GM12801 (cell line): ENCODE results near the gene POLDIP2.

ENCODE experiments used
- TF ChIP-seq, protein P1 (sequence below): IDR thresholded peaks from one replicate; pipeline ENCODE4 v1.5.1; 2011; ENCODE audit warnings: control low read depth; ENCODE audit not compliant: insufficient read length; ENCODE audit errors: extremely low read depth

The POLDIP2 gene

DNA sequence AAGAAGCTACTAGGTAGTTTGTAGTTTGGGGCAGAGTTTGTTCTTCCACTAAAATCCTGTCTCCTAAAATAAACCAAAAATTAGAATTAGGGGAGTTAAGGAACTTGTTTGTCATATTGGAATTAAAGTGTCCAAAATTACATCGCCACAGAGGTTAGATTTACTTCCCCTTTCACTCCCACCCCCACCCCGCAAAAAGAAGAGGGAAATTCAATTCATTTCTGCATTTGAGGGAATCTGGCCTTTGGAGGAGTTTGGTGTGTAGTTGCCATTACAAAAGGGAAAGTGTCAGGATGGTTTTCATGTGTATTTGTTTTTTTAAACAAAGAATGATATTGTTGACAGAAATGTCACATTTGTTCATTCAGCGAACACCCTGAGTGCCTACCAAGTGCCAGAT, 32.5 kb downstream of the POLDIP2 start:
- TF ChIP-seq, protein P1, sequence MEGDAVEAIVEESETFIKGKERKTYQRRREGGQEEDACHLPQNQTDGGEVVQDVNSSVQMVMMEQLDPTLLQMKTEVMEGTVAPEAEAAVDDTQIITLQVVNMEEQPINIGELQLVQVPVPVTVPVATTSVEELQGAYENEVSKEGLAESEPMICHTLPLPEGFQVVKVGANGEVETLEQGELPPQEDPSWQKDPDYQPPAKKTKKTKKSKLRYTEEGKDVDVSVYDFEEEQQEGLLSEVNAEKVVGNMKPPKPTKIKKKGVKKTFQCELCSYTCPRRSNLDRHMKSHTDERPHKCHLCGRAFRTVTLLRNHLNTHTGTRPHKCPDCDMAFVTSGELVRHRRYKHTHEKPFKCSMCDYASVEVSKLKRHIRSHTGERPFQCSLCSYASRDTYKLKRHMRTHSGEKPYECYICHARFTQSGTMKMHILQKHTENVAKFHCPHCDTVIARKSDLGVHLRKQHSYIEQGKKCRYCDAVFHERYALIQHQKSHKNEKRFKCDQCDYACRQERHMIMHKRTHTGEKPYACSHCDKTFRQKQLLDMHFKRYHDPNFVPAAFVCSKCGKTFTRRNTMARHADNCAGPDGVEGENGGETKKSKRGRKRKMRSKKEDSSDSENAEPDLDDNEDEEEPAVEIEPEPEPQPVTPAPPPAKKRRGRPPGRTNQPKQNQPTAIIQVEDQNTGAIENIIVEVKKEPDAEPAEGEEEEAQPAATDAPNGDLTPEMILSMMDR, result no peak

DNA sequence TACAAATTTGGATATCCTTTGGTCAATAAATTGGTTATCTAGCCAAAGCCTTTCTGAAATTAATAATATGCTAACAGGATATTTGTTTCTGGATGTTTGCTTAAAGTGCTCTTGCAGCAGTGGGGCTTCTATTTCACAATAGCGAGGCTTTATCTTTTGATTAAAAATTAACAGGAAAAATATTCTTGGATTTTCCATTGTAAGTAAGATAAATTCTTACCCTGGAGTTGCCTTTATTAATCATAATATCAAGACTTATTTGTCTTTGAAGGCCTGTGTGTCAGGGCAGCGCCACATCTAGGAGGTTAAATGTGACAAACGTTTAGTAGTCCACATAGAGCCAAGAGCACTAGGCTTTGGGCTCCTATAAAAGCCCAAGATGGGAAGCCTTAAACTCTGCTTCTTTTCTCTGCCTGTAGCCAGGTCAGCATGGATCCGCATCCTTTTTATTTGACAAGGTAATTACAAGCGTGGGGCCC, 33.0 kb downstream of the POLDIP2 start:
- TF ChIP-seq, protein P1, result no peak

DNA sequence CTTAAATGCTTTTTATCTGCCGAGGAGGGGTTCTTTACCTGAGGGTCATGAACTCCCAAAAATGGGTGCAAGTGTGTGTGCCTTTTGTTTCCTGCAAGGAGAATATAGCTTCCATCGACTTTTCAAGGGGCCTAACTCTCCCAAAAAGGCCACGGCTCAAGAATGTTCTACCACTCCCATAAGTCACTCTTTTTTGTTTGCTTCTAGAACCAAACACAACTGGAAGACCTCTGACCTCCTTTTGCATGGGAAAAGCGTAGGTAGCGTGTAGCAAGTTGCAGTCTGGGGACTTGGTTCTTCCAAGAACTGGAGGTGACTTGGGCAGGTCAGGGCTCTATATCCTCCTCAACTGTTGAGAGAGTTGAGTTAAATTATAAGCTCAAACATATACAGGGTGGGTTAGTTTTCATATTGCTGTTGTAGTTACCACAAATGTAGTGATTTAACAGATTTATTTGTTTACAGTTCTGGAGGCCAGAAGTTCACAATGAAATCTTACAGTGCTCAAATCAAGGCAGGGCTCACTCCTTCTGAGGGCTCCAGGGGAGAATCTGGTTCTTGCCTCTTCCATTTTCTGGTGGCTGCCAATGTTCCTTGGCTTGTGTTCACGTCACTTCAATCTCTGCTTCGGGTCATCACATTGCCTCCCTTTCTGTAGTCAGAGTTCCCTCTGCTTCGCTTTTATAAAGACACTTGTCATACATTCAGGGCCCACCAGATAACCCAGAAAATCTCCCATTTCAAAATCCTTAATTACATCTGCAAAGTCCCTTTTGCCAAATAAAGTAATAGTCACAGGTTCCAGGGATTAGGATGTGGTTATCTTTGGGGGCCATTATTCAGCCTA, 36.9 kb downstream of the POLDIP2 start:
- TF ChIP-seq, protein P1, result no peak

DNA sequence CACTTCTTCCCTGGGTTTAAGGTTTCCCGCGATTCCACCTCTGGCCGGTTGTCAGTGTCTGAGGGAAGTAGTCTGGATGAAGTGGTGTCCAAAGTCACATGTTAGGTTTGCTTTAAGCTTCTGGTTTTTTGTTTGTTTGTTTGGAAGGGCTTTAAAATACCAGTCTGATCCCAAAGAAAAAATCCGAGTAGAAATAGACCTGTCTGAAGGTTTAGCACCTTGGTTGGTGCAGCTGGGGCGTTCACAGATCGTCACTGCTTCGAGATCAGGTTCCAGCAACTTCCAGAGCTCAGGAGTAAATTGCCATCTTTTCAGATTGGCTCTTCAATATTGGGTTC, 37.8 kb downstream of the POLDIP2 start:
- TF ChIP-seq, protein P1, result no peak

DNA sequence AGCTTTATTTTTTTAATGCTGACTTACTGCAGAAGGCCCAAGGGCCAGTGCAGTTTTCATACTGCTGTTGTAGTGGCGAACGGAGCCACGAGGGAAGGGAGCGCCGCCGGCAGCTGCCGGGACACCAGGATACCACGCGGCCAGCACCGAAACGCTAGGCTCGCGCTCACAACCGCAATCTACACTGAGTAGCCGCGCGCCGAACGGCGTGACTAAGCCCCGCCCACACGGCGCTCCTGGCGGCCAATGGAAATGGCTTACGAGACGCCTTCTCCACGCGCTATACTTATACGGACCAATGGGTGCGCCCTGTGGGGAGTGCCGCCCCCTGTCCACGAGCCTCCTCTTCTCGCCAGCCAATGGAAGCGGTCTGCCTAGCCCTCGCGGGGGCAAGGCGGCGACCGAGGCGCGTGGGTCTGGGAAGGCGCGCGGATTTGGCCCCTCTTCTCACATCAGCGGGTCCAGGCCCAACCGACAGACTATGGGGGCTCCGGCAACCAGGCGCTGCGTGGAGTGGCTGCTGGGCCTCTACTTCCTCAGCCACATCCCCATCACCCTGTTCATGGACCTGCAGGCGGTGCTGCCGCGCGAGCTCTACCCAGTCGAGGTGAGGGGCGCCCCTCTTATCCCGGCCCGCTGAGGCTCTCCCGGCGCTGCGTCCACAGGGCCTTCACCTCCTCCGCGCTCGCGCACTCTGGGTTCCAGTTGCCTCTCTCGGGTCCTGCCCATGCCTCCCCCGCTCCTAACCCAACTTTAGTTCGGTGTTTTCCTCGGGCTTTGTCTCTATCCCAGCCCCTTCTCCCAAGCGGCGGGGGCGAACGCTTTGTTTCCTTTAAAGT, 38.3 kb downstream of the POLDIP2 start, which contains the start of gene TMEM97:
Gene TMEM97, plus strand, starts transcription at position 442 of the 839 bp plus-strand sequence. Its CDS starts 40 bp downstream, at position 482.
- TF ChIP-seq, protein P1, result no peak

DNA sequence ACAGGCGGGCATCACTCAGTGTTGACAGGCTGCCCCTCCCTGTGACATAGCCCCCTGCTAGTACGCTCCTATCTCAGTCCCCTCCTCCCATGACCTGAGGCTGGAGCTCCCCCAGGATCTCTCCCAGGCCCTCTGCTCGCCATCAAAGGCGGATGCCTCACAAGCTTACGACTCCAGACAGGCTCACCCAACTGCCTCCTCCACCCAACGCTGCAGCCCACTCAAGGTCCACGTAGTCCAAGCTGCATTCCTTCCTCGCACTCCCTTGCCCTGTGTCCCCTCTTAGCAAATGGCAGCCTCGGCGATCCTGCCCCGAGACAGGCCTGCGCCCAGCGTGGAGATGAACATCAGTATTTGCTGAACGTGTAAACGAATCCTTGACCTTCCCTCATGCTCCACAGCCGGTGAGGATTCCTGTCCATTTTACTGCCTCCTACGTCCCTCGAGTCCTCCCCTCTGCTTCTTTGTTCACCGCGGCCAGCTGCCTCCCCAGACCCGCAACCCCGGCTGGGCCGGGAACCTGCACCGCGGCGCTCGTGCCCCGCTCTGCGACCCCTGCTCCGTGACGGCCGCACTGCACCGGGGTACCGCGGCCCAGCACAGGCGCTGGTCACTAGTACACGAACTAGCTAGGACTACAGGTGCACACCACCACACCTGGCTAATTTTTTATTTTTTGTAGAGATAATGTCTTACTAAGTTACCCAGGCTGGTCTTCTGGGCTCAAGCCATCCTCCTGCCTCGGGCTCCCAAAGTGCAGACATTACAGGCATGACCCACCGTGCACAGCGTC, 39.2 kb downstream of the POLDIP2 start:
- TF ChIP-seq, protein P1, result no peak
